Measurements from ENCODE around the gene CLDN24. TPM values are rescaled to one million over a fixed set of nuclear protein-coding genes. Genes with fewer than 3 reads are reported as not detected.

Gene CLDN24
- total RNA-seq, 1 experiment from 2014 or later: not detected

GRCh38 chr4:183329954-183330742 is 7.9 kb upstream of the CLDN24 start:
- TF ChIP-seq CTCF (IDR thresholded peaks at IDR 0.05; ENCODE audit: unreplicated experiment): no peak
- no peak overlapping the region for H3K27ac Mint-ChIP-seq (ENCODE audit: unreplicated experiment)
- intact Hi-C loops (cut with micrococcal nuclease; ENCODE audit: unreplicated experiment): loop anchor here (10.0 kb wide), 1 partner anchor 45 kb away; no protein-coding TSS in a partner anchor

DNA sequence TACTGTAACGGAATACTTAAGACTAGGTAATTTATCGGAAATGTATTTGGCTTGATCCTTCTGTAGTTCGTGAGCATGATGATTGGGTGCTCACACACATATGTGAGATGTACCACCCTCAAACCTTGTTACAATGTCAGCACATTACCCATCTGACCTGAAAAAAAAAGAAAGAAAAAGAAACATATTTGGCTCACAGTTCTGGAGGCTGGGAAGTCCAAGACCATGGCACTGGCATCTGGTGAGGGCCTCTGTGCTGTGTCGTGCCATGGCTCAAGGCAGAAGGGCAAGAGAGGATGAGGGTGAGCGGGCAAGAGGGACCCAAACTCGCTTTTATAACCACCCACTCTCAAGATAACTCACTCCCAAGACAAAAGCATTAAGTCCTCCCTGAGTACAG is 7.0 kb upstream of the CLDN24 start:
- peaks cover 31% of the 10 kb centered on the region for H3K4me1 Mint-ChIP-seq (ENCODE audit: low read depth, unreplicated experiment)
- CTCF ChIA-PET: no interaction called here
- H3K9me3 Mint-ChIP-seq (ENCODE audit: low read depth, unreplicated experiment): peaks cover 8% of the 10 kb centered on the region
- no peaks in the 10 kb centered on the region for H3K27me3 Mint-ChIP-seq (ENCODE audit: unreplicated experiment)
- no peak for DNase-seq
- BruUV-seq (replicated peaks): no TSS peak
- H3K27ac Mint-ChIP-seq (ENCODE audit: unreplicated experiment): peak overlapping the region; percentile 64
- H3K4me3 Mint-ChIP-seq (ENCODE audit: low read depth, unreplicated experiment): no peak overlapping the region
- H3K36me3 Mint-ChIP-seq (ENCODE audit: insufficient read depth, unreplicated experiment): peaks cover 9% of the 10 kb centered on the region
- no peak for TF ChIP-seq CTCF (IDR thresholded peaks at IDR 0.05; ENCODE audit: unreplicated experiment)
- intact Hi-C loops (cut with micrococcal nuclease; ENCODE audit: unreplicated experiment): no loop called here

More at GRCh38 chr4:183329954-183330742, 7.9 kb upstream of the CLDN24 start:
- no peaks in the 10 kb centered on the region for H3K27me3 Mint-ChIP-seq (ENCODE audit: unreplicated experiment)
- H3K36me3 Mint-ChIP-seq (ENCODE audit: insufficient read depth, unreplicated experiment): peaks cover 10% of the 10 kb centered on the region
- H3K9me3 Mint-ChIP-seq (ENCODE audit: low read depth, unreplicated experiment): peaks cover 8% of the 10 kb centered on the region
- CTCF ChIA-PET: no interaction called here
- H3K4me3 Mint-ChIP-seq (ENCODE audit: low read depth, unreplicated experiment): no peak overlapping the region
- peaks cover 32% of the 10 kb centered on the region for H3K4me1 Mint-ChIP-seq (ENCODE audit: low read depth, unreplicated experiment)
- BruUV-seq (replicated peaks): no TSS peak
- no peak for DNase-seq

GRCh38 chr4:183328832-183329231 is 6.6 kb upstream of the CLDN24 start:
- peaks cover 5% of the 10 kb centered on the region for H3K36me3 Mint-ChIP-seq (ENCODE audit: insufficient read depth, unreplicated experiment)
- TF ChIP-seq CTCF (IDR thresholded peaks at IDR 0.05; ENCODE audit: unreplicated experiment): no peak

DNA sequence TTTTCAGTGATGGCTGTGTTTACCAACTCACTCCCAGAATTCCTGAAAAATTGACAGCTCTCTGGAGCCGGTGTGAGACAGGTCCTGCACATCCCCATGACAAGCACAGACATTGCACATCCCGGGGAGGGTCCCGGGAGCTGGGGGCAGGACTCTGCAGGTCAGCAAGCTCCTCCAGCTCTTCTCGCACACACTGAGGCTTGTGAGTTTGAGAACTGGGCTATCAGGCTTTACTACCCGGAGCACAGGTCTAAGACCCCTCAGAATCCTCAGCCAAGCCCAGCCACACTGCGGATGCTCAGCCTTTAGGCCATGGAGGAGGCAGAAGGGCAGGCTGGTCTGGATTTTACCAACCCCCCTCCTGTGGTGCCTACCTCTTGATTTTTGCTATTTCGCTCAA is 5.6 kb upstream of the CLDN24 start:
- Mint-ChIP-seq H3K4me1 (ENCODE audit: low read depth, unreplicated experiment) (peaks cover 17% of the 10 kb centered on the region), H3K27me3 (ENCODE audit: unreplicated experiment) (no peaks in the 10 kb centered on the region), H3K9me3 (ENCODE audit: low read depth, unreplicated experiment) (peaks cover 6% of the 10 kb centered on the region), H3K27ac (ENCODE audit: unreplicated experiment) (no peak overlapping the region), H3K4me3 (ENCODE audit: low read depth, unreplicated experiment) (no peak overlapping the region), H3K36me3 (ENCODE audit: insufficient read depth, unreplicated experiment) (peaks cover 3% of the 10 kb centered on the region)
- no TSS peak for BruUV-seq (replicated peaks)
- DNase-seq: no peak
- TF ChIP-seq CTCF (IDR thresholded peaks at IDR 0.05; ENCODE audit: unreplicated experiment): no peak
- CTCF ChIA-PET: no interaction called here
- intact Hi-C loops (cut with micrococcal nuclease; ENCODE audit: unreplicated experiment): no loop called here

More at GRCh38 chr4:183328832-183329231, 6.6 kb upstream of the CLDN24 start:
- intact Hi-C loops (cut with micrococcal nuclease; ENCODE audit: unreplicated experiment): no loop called here
- Mint-ChIP-seq H3K27me3 (ENCODE audit: unreplicated experiment) (no peaks in the 10 kb centered on the region), H3K27ac (ENCODE audit: unreplicated experiment) (peak overlapping the region; percentile 64), H3K4me3 (ENCODE audit: low read depth, unreplicated experiment) (no peak overlapping the region), H3K4me1 (ENCODE audit: low read depth, unreplicated experiment) (peaks cover 27% of the 10 kb centered on the region), H3K9me3 (ENCODE audit: low read depth, unreplicated experiment) (peaks cover 8% of the 10 kb centered on the region)
- BruUV-seq (replicated peaks): no TSS peak
- DNase-seq: no peak
- CTCF ChIA-PET: no interaction called here
